Glomerular visceral epithelial cell (primary cell): Measurements from ENCODE around the gene PCDHGA1.
A peak's percentile ranks its signal among the peaks of the same experiment; 100 is the strongest.

Experiments
- DNase-seq: peaks from one replicate; pipeline ENCODE4 v3.0.0-alpha.2; 2016; ENCODE audit errors: extremely low spot score

PCDHGA1 gene

DNA sequence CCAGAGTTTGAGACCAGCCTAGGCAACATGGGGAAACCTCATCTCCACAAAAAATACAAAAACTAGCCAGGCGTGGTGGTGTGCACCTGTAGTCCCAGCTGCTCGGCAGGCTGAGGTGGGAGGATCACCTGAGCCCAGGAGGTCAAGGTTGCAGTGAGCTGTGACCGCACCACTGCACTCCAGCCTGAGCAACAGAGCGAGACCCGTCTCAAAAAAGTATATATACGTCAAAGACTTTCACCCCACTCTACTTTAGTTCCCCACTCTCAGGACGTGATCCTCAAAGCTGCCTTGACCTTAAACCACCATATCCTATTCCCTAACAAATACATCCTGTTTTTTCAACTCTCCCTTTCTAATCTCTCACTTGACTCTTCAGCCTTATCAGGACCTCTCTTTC lies 199.6 kb downstream of the PCDHGA1 start:
- DNase-seq = no peak

DNA sequence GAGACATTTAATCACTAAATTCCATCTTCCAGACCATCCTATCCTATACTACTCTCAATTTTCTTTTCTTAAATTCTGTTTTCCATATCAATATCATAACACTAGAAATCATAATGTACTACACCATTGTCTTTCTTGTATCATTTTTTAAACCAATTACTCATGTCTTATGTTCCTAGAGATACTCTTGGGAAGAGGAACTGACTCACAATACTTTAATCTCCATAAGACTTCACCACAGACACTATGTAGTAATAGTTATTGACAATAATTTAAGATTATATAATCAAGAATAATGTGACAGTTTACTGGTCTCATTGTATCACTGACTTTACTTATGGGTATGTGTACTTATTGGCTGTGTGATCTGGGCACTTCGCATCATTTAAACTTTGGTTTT lies 202.4 kb downstream of the PCDHGA1 start:
- DNase-seq = no peak

- DNase-seq = no peak
Observed at GRCh38 chr5:141533897-141534296, 203.6 kb downstream of the PCDHGA1 start.

DNA sequence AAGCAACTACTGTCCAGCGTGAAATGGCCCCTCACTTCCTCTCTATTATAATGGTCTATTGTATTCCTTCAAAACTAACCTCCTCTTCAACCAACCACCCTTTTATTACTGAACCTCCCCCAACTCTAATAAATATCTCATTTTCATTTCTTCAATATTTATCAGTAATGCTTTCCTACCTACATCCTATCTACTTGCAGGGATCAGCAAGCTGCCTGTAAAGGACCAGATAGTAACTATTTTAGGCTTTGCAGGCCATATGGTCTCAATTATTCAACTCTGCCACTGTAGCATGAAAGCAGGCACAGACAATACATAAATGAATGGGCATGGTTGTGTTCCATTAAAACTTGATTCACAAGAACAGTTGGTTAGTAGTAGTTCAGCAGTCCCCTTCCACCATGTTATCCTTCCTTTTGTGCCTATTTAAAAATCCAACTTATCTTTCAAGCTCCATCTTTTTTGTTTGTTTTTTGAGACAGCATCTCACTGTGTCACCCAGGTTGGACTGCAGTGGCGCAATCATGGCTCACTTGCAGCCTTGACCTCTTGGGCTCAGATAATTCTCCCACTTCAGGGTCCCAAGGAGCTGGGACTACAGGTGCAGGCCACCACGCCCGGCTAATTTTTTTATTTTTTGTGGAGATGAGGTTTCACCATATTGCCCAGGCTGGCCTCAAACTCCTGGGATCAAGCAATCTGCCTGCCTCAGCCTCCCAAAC lies 204.3 kb downstream of the PCDHGA1 start:
- no peak for DNase-seq

GRCh38 chr5:141543053-141543452 lies 212.7 kb downstream of the PCDHGA1 start:
- DNase-seq = no peak

- DNase-seq = no peak
Observed at GRCh38 chr5:141547488-141547887, 217.2 kb downstream of the PCDHGA1 start.

DNA sequence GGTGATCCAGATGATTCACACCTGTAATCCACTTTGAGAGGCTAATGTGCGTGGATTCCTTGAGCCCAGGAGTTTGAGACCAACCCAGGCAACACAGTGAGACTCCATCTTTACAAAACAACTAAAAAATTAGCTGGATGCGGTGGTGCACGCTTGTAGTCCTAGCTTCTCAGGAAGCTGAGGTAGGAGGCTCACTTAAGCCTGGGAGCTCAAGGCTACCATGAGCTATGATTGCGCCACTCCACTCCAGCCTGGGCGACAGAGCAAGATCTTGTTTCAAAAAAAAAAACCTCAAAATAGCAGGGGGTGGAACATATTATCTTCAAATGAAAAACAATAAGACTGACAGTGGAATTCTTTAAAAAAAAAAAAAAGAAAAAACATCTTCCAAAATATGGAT lies 217.6 kb downstream of the PCDHGA1 start:
- no peak for DNase-seq

DNA sequence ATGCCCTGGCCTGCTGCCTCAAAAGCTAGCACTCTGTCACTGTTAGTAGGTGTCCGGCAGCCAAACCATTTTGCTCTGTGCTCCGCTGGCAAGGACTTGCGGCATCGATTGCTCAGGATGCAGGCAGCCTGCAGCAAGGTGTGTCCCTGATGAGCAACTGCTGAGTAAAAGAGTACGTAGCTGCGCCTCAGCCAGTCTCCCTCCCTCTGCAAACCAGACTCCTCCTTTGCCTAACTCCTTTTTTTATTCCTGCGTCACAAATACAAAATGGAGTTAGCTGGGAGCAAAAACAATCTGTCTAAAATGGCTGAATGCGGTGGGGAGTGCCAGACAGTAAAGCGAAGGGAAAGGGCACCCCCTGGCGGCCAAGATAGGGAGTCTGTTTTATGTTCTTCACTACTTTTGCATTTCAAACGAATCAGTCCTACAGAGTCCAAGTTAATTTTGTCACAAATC lies 227.4 kb downstream of the PCDHGA1 start:
- DNase-seq = peak; percentile 83

GRCh38 chr5:141558150-141558549 lies 227.8 kb downstream of the PCDHGA1 start:
- DNase-seq = no peak

DNA sequence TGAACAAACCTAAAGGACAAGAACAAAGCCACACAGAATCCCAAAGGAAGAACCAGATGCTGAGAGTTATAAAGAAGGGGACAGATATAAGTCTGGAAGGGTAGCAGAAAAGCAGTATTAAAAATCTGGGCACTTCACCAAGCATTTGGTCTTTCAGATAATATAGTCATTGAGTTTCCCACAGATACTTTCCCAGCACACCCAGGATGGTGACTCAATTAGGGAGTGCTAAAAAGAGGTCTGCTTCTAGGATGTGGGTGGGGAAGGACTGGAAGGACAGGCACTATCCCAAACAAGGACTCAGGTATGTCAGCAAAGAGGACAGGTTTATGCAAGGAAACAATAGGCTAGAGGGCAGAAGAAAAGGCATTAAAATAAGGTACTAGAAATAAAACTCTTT lies 229.1 kb downstream of the PCDHGA1 start:
- peak; percentile 19 for DNase-seq

- peak; percentile 17 for DNase-seq
Observed at GRCh38 chr5:141560151-141560550, 229.8 kb downstream of the PCDHGA1 start.

- DNase-seq = peak; percentile 96
Observed at GRCh38 chr5:141560725-141561483, 230.6 kb downstream of the PCDHGA1 start.
